RCC 7860 (cell line): ENCODE measurements around the gene SPOCK3.

Experiments used
- DNase-seq: peaks from one replicate; pipeline ENCODE4 v3.0.0-alpha.2; 2015; ENCODE audit warnings: low spot score
- FAIRE-seq: peaks from 2 replicates; lab custom pipeline; 2012; peaks lifted over from hg19 to GRCh38; lab: Jason Lieb, UNC

The SPOCK3 gene

DNA sequence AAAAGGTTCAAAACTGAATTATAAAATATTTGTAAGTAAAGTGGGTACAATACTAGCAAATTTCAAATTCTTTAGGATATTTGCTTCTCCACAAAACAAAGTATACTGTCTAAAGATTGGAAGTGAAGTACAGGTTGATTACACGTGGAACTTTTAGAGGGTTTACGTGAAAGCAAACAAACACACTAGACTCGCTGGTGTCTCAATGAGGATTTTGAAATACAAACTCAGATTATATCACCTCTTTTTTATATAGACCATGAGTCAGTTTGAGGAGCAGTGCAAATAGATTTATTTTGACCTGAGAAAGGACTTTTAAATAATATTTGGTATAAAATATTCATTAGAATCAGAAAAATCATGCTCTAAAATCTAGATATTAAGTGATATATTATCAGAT lies 185.0 kb downstream of the SPOCK3 start:
- DNase-seq, result no peak
- FAIRE-seq, result no peak

- DNase-seq (no peak), FAIRE-seq (no peak)
These were observed 192.8 kb downstream of the SPOCK3 start for GRCh38 chr4:167041524-167041923.

DNA sequence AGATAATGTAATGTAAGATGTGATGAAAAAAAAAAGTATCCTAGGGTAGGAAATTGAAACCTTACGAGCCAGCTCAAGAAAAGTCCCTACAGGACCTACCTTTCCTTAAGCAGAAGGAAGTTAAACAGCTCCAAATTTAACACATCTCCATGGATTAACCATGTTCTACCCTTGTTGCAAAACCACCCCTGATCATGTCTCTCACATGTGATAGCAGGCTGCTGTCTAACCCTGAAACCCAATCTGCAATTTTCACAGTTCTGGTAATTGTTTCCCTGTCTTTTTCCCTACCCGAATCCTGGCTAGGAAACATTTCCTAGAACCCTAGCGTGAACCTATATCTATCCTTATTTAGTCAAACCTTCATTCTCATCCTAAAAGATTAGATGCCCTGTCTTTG lies 198.9 kb downstream of the SPOCK3 start:
- no peak for FAIRE-seq
- DNase-seq, result no peak

- FAIRE-seq (no peak), DNase-seq (no peak)
These were observed 199.3 kb downstream of the SPOCK3 start for GRCh38 chr4:167034983-167035382.

- DNase-seq (no peak), FAIRE-seq (no peak)
These were observed 201.4 kb downstream of the SPOCK3 start for GRCh38 chr4:167032871-167033270.

DNA sequence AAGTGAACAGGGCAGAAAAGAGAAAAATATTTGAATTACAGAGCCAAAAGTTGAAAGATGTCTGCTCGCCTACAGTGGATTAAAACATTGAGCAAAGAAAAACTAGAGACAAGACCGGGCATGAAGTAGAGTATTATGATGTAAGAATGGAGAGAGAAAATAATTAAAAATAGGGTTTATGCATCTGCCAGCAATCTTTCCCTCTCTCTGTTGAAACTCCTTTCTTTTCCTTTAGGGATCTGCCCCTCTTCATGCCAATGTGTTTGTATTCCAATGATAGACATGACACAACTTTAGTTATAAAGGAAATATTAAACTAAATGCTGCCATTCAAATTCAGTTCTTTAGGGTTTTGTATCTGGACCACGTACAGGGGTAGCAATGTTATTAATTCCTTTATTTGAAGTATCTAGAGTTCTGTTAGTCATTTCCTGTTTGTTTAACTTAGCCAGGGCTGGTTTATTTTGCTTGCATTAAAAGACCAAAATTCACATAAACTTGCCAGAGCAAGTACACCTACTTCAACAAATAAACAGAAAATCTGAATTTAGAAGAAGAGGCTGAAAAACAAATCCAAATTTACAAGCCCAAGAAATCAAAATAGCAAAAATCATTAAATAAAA lies 202.6 kb downstream of the SPOCK3 start:
- DNase-seq (no peak), FAIRE-seq (no peak)

GRCh38 chr4:167028976-167029375 lies 205.3 kb downstream of the SPOCK3 start:
- DNase-seq (no peak), FAIRE-seq (no peak)

DNA sequence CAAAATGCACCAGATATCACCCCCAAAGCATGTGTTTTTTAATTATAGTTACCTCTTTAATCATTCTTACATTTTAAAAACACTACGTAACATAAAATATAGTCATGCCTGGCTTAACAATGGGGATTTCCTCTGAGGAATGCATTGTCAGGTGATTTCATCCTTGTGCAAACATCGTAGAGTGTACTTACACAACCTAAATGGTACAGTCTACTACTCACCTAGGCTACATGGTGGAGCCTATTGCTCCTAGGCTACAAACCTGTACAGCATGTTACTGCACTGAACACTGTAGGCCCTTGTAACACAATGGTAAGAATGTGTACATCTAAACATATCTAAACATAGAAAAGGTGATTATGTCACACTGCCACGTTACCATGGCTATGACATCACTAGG lies 208.6 kb downstream of the SPOCK3 start:
- DNase-seq (no peak), FAIRE-seq (no peak)

DNA sequence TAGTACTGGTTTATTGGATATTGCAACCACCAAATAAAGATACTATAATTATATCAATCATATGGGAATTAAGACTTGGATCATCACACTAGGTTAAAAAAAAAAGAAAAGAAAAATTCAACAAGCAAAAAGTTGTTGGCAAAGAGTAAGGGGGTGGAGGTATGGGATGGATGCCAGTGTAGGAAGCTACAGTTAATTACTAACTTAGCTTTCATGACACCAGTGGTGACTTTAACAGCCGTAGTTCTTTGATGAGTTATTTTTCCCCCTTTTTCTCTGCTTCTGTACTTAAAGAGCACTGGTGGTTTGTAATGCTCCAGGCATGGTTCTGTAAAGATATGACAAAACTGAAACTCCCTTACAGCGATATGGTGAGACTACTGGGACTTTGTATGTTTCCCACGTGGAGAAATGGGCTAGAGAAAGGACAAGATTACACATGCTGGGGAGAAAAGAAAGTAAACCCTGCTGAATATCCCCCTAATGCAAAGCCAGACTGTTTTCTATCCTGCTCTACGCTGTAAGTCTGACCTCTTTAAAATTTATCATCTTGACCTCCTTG lies 210.8 kb downstream of the SPOCK3 start:
- no peak for DNase-seq
- no peak for FAIRE-seq

DNA sequence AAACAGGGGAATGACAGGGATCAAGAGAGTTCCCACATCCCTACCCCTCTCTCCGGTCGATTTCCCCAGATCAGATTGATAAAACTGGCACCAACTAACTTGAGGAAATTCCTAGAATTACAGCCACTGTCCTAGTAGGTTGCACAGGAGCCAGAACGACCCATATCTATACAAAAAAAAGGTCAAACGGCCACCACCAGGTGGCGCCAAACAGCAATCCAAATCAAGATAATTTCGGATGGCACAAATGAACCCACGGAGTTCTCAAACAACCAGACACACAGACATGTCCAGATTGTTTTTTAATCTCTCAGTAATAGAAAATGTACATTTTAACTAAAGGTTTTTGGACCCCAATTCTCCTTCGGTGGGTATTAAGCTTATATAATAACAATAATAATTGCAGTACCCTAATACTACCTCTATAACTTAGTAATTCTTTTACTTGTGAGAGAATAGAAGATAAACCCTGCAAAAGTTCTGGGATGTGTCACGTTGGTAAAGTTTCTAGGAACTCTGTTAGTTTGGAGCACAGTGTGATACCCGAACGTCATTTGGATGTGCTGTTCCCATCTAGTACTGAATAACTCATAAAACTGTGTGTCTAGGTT lies 212.6 kb downstream of the SPOCK3 start:
- DNase-seq (no peak), FAIRE-seq (no peak)

DNA sequence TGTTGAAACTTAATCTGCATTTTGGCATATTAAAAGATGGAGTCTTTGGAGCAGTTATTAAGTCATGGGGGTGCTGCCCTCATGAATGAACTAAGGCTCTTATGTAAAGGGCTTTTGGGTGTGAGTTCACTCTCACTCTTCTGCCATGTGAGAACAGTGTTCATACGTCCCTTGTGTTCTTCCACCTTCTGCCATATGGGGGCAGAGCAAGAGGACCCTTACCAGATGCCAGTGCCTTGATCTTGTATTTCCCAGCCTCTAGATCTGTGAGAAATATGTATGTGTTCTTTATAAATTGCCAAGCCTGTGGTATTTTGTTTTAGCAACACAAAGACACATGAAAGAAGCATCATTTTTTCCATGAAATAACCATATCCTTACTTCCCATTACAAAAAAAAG lies 213.9 kb downstream of the SPOCK3 start:
- no peak for FAIRE-seq

GRCh38 chr4:167014944-167015343 lies 219.3 kb downstream of the SPOCK3 start:
- FAIRE-seq (no peak), DNase-seq (no peak)

More for the DNA sequence above, 213.9 kb downstream of the SPOCK3 start:
- DNase-seq, result no peak

- DNase-seq (no peak), FAIRE-seq (no peak)
These were observed 231.0 kb downstream of the SPOCK3 start for GRCh38 chr4:167003326-167003725.

DNA sequence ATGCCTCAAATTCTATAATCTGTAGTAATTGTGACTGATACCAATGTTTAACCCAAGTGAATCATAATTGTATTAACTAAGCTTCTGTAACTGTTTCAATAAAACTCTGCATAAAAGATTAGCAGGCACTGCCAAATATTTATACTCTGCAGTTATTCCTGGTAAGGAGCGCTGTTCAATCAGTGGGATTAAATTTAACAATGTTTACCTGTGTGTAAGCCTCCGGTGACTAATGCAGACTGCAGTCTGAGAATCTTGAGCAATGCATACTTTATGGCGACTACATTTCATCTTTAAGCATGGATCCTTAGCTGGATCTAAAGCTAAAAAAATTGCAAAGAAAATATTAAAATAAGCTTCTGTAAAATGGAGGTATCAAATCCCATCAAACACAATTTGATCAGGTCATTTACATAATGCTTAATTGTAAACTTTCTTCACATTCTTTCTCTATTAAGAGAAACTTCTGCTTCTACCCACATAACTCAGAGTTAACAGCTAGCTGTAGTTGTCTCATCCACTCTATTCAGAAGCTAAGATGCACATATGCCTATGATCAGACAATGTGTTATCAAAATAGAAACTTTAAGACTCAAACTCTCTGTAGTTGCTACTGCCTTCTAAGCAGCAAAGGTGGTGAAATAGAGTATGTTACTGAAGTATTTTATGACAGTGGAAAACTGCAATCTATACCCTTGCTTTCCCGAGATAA lies 234.0 kb downstream of the SPOCK3 start:
- no peak for FAIRE-seq
- no peak for DNase-seq

DNA sequence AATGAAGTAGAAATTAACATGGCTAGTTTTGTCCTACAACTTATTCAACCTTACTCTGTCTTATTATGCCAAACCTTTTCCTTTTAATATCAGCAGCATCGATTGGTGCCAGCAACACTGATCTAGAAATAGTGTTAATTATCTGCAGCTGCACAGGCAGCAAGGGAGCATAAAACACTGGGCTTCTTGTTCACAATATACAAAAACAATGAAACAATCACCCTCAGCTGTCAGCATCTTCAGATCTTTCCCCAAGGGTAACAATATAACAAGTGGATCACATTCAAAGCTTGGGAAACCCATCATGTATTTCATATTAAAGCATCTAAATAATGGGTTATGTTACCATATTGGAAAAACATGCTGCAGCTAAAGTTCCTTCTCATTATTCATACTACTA lies 238.1 kb downstream of the SPOCK3 start:
- FAIRE-seq, result no peak
- DNase-seq, result no peak

DNA sequence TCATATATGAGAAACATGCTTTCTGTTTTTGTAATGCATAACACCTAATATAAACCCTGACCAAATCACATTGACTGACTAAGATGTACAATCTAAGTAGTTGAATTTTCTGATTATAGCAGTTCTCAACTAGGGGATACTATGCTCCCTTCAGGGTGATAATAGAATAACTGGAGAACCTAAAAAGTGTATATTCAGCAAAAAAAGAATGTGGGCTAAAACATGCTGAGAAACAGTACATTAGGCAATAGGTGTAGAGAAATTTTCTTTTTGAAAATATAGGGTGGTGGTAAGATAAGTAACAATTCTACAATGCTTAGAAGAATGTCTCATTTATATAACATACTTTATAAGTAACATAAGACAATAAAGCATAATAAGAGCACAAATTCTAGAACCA lies 239.6 kb downstream of the SPOCK3 start:
- DNase-seq, result no peak
- no peak for FAIRE-seq

GRCh38 chr4:166991006-166991561 lies 243.2 kb downstream of the SPOCK3 start:
- FAIRE-seq, result no peak
- no peak for DNase-seq

GRCh38 chr4:166989886-166990285 lies 244.4 kb downstream of the SPOCK3 start:
- FAIRE-seq, result no peak
- no peak for DNase-seq

DNA sequence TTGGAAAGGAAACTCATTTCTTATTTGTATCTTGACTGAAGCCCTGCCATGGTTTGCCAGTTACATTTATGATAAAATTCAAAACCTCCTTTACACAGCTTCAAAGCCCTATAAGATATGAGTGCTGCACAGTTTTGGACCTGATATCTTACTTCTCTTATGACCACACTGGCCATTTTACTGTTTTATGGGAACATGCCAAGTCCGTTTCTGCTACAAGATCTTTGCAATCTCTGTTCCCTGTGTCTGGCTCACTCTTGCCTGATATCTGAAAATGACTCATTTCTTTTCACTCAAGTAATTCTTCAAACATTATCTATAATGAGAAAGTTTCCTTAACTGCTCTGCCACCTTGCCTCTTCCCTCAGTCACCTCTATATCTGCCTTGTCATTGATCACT lies 247.3 kb downstream of the SPOCK3 start:
- no peak for FAIRE-seq
- DNase-seq, result no peak

- FAIRE-seq (no peak), DNase-seq (no peak)
These were observed 252.4 kb downstream of the SPOCK3 start for GRCh38 chr4:166981847-166982246.

DNA sequence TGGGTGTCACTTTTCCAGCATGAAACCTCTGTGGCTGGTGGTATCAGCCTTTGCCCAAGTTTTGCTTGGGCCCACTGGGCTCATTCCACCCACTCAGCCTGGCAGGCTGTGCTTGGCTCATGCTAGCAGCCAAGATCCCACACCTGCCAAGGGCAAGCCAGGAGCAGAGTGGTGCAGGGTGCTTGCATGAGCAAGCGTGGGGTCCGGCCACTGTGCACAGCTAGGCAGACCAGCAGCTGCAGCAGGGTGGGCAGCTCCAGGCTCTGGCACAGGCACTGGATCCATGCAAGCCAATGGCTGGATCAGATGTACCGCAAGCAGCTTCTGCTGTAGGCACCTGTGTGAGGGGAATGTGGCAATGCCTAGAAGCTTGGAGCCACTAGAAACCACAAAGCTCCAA lies 253.9 kb downstream of the SPOCK3 start:
- FAIRE-seq, result no peak
- no peak for DNase-seq

GRCh38 chr4:166977596-166977995 lies 256.7 kb downstream of the SPOCK3 start:
- no peak for FAIRE-seq

More at GRCh38 chr4:166977596-166977995, 256.7 kb downstream of the SPOCK3 start:
- DNase-seq, result no peak
